ENCODE data around the gene SPAG9.

The SPAG9 gene

DNA sequence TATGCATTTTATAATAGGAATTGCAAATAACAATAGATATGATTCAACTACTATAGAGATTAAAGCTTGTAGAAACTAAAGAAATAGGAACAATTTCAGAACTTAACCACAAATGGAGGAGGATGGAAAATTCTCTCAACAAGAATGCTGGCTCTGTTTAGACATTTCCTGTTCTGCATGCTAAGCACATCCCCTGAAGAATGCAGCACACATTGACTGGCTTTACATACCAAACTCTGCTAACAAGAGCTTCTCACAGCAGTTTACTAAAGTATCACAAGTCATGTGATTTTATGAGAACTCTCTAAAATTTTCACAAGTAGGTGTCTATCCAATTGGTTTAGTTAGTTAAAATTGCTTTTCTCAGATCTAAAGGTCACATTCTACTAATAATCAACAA, 85.2 kb downstream of the SPAG9 start:
- peak; percentile 62 for DNase-seq

DNA sequence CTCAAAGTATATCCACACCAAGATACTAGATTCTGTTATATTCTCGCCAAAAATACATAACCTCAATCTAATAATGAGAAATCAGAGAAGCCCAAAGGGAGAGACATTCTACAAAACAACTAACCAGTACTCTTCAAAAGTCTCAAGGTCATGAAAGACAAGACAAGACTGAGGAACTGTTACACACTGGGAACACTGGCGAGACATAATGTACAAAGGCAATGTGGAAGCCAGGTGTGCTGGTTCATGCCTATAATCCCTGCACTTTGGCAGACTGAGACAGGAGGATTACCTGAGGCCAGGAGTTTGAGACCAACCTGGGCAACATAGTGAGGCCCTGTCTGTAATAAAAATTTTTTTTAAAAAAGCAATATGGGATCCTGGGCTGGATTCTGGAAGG, 85.9 kb downstream of the SPAG9 start:
- DNase-seq, result no peak

DNA sequence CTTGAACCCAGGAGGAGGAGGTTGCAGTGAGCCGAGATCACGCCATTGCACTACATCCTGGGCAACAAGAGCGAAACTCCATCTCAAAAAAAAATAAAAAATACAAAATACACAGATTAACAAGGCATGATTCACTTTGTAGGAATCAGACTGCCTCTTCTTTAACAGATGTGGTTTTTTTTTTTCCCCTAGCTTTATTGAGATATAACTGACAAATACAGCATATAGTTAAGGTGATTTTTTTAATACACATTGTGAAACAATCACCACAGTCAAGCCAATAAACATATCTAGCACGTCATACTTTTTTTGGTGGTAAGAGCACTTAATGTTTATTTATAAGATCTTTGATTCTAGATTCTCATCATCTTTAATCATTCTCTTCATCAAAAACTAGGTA, 87.8 kb downstream of the SPAG9 start:
- DNase-seq, result no peak

DNA sequence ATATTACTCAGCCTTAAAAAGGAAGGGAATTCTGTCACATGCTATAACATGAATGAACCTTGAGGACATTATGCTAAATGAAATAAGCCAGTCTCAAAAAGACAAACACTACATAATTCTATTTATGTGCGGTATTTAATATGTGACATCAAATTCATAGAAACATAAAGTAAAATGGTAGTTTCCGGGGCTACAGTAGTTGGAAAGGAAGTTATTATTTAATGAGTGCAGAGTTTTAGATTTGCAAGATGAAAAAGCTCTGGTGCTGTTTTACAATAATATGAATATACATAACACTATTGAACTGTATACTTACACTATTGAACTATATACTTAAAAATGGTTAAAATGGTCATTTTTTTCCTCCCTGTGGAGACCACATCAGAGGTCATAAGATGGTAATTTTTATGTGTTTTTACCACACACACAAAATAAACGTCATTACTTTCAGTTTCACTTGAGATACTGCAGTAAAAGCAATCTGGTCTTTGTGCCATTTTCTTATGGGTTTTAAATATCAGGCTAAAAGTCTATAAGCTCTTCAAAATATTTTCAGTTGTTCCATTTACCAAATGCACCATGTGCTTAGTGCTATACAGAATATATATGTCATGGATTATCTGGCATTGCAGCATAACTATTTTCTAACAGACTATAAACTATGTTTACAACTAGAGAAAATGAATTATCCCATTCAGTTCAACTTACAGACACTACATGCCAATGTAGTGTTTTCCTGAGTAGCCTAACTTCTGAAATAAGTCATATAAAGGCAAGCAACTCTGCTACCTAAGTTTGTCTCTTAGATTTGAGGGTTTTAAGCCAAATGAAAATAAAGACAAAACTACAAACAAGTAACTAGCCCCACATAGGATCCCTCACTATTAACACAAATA, 90.9 kb downstream of the SPAG9 start:
- no peak for DNase-seq

DNA sequence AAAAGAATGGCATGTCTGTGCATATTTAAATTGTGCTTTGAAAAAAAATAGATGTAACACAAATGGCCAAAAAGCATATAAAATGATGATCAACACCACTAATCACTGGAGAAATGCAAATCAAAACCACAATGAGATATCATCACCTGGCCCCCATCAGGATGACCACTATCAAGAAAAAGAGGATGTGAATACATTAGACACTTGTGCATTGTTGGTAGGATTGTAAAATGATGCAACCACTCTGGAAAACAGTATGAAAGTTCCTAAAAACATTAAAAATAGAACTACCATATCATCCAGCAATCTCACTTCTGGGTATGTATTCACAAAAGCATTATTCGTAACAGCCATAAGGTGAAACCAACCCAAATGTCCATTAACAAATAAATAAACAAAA, 91.5 kb downstream of the SPAG9 start:
- DNase-seq, result no peak

DNA sequence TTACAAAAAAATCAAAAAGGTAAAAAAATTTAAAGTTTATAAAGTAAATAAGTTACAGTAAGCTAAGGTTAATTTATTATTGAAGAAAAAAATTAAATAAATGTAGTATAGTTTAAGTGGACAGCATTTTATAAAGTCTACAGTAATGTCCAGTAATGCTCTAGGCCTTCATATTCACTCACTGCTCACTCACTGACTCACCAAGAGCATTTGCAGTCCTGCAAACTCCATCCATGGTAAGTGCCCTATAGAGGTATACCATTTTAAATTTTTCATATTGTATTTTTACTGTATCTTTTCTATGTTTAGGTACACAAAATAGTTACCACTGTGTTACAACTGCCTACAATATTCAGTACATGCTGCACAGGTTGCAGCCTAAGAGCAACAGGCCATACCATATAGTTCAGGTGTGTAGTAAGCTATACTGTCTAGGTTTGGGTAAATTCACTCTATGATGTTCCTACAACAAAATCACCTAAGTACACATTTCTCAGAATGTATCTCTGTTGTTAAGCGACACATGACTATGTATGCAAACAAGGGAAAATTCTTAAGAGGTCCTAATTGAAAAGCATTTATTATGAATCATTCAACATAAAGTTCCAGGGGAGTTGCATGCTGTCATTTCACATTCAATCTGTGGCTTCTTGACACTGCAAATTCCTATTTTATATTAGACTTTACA, 92.3 kb downstream of the SPAG9 start:
- no peak for DNase-seq

DNA sequence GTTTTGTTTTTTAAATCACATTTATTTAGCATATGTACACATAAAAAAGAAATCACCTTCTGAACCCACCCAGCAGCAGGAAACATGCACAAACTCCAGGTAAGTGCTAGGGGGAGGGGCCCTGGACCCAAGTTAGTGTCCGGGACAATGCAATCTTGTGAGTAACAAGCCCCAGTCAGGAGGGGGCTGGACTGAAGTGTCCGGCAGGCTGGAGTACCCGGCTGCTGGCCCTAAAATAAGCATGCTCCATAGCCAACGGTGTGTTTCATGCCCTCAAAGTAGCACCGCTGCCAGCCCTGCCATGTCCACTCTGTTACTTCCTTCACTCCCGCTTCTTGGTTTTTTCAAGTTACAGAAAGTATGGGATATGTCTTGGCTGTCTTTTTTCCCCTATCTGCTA, 102.1 kb downstream of the SPAG9 start:
- no peak for DNase-seq

DNA sequence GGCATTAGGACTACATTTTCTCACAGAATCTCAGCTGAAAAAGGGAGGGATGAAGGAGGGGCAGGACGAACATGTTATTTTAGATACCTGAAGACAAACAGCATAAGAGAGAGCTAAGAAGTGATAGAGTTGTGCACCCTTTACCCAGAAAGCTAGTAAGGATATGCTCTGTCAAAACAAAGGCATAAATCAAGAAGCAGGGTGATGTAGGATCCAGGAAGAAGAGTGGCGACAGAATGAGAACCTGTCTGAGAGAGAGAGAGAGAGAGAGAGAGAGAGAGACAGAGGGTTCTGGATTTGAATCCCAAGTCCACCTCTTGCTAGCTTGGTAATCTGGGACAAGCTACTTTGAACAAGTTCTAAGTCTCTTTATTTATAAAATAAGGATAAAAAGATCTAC, 103.4 kb downstream of the SPAG9 start:
- no peak for DNase-seq

DNA sequence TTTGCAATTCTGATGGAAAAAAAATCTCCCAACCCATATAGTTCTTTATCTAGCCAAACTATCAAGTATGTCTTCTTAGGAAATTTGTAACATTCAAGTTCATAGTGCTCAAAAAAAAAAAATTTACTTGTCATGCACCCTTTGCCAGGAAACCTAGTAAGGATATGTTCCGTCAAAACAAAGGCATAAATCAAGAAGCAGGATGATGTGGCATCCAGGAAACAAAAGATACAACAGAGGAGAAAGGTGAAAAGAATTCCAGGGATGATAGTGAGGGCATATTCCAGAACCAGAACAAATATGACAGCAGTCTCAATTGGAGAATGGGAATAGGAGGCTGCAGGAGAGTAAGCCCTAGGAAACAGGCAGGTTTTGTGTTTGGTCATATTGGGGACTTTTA, 104.6 kb downstream of the SPAG9 start:
- no peak for DNase-seq

DNA sequence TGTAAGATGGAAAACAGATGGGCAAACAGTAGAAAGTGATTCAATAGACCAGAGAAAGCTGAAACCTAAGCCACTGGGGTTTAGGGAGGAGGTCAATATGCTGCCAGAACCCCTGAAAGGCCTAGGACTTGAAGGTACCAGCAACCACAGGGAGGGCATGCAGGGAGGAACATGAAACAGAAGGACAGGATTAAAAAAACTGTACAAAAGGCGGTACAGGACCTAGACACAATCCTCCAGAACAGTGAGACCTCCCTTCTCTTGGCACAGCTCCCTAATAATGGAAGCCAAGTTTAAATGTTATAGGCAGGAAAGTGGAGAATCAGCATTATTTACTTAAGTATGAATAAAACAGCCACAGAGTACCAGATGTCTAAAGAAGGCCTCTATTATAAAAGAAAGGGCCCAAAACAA, 105.5 kb downstream of the SPAG9 start:
- DNase-seq, result no peak

DNA sequence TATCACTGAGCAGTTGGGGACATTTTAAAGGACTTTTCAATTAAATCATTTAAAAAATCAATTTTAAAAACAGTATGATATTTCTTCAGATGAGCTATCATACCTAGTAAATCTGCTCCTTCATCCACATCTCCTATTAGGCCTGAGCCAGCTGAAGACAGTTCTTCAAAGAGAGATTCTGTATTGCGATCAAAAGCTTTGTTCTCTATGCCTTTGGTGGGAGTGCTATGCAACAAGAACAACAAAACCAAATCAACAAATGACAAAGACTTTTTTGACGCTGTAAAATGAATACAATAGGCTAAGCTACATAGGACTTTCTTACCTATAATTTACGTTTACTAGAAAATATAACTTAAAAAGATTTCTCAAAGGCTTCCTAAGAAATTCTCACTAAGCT, 106.5 kb downstream of the SPAG9 start:
- no peak for DNase-seq

DNA sequence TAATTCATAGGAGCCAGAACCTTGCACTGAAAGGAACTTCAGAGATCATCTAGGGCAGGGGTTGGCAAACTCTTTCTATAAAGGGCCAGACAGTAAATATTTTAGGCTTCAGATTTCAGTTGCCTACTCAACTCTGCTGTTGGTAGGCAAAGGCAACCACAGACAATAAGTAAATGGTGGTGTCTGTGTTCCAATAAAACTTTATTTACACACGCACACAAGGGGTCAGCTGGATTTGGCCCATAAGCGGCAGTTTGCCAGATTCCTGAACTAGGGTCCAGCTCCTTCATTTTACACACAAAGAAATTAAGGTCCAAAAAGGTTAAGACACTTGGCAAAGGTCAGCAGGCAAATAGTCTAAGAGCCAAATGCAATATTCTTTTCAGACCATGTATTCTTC, 107.3 kb downstream of the SPAG9 start:
- DNase-seq, result no peak

DNA sequence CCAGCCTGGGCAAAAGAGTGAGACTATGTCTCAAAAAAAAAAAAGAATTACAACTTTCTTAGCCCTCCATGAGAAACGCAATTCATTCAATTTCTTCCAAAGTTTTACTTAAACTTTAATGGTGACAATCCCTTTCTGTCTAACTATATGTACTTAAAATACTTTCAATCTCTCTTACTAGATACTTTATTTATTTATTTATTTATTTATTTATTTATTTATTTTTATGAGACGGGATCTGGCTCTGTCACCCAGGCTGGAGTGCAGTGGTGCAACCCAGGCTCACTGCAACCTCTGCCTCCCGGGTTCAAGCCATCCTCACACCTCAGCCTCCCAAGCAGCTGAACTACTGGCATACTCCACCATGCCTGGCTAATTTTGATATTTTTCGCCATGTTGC, 108.1 kb downstream of the SPAG9 start:
- no peak for DNase-seq

DNA sequence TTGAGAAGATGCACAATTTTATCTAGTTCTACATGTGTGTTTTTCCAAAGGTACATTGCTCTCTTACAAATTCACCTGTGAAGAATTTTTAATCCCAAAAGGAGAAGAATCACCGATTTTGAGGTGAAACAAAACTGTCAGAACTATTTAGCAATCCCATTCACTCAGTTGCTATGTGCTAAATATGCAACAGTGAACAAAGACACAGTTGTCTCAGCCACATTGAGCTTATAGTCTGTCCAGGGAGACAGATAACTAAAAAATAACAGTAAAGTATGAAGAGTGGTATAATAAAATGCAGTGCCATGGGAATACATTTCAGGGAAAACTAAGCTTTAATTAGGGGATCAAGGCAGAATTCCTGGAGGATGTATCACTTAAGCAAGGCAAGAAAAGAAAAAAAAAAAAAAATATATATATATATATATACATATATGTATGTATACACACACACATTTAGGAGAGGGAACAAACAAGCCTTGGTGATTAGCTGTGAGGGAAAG, 110.4 kb downstream of the SPAG9 start:
- DNase-seq, result no peak

DNA sequence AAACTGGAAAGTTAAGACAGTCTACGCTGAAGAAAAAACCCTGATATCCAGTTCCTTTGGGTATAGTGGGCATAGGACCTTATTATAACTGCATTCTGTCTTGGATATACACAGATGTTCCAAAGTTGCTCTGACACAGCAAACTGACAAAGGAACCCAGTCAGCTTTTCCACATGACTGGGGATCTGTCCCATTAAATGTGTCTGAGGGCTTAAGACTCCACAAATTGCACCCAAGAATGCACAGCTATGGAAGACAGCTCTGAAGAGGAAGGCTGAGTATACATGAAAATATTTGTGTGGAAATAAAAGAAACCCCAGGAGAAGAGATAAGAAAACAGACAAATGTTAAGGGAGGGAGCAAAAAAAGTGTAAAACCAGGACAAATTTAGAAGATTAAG, 114.1 kb downstream of the SPAG9 start:
- no peak for DNase-seq

DNA sequence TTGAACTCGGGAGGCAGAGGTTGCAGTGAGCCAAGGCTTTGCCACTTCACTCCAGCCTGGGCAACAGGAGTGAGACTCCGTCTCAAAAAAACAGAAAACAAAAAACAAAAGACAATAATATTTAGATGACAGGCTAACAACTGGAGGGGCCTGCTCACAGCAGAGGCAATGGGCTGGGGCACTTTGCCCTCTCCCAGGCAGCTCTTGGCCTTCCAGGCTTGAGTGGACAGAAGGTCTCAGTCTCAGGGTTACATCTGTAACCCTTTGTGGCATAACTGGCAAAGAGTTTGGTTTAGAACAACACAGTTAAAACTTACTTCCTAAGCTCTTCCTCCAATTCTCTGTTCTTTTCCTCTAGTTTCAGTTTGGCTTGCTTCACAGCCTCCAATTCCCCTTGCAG, 114.9 kb downstream of the SPAG9 start:
- DNase-seq, result no peak

DNA sequence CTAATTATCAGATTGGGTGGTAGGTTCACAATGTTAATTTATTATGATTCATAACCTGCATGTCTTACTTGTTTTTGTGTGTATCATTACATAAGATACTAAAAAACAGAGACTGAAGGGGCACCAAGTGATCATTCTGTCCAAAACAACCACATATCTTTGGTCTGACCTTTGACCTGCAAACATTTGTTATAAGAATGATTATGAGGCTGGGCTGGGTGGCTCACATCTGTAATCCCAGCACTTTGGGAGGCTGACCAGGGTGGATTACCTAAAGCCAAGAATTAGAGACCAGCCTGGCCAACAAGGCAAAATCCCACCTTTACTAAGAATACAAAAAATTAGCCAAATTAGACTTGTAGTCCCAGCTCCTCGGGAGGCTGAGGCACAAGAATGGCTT, 116.4 kb downstream of the SPAG9 start:
- no peak for DNase-seq

DNA sequence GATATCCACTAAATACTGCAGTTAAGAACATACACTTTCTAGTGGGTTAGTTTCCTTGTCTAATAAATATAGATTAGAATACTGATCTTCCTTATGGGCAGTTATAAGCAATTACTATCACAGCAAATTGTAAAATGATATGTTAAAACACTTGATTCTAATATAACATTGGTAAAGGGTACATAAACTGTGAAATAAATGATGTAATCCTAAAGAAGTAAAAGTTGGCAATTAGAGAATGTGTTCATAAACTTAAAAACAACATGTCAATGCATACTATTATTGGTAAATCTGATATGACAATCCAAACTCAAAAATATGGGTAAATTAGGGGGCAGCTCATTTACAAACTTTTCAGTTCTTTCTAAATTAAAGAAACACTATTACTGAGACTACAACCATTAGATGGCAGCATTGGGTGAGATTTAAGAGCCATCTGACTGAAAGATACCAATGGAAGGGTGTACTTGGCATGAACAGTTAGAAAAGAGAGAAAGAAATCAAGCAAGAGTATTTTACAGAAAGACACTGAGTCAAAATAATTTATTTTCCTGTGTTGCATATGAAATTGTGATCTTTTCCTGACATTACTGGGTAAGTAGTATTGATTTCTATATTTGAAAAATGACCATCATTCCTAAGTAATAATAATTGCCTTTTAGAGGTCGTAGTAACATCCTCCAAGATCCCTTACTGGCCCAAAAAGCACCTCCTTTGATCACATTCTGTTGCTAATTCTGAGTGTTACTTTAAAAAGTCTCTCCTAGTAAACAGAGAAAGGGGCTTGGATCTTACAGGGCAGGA, 119.6 kb downstream of the SPAG9 start:
- peak; percentile 31 for DNase-seq

DNA sequence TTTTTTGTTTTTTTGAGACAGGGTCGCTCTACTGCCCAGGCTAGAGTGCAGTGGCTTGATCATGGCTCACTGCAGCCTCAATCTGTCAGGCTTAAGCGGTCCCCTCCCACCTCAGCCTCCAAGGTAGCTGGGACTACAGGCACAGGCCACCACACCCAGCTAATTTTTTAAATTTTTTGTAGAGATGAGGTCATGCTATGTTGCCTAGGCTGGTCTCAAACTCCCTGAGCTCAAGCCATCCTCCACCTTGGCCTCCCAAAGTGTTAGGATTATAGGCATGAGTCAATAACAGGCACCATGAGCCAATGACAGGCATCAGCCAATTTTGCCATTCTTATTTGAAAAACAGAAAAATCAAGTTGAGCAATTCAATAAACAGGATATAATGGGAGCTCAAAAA, 125.0 kb downstream of the SPAG9 start:
- no peak for DNase-seq

DNA sequence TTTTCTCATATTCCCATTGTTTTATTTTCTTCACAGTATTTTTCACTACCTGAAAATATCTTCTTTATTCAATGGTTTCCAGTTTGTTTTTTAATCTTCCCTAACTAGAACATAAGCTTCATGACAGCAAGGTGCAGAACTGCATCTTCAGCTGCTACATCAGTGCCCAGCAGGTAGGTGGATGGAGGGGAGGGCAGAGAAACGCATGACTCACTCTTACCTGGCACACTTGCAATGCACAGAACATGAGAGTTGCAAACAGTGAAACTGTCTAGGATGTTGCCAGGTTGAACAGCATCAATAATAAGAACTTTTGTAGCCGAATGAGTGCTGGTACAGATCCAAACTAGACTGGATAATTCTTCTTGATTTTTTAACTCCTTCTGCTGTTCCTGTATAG, 127.1 kb downstream of the SPAG9 start:
- no peak for DNase-seq

DNA sequence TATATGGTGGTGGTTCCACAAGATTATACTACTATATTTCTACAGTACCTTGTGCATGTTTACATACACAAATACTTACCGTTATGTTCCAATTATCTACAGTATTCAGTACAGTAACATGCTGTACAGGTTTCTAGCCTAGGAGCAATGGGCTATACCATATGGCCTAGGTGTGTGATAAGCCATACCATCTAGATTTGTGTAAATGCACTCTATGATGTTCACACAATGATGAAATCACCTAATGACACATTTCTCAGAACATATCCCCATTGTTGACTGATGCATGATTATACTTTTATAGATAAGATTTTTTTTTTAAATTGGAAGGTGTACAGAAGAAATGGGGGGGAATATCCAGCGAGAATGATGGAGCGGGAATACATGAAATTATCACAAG, 131.5 kb downstream of the SPAG9 start:
- DNase-seq, result no peak

DNA sequence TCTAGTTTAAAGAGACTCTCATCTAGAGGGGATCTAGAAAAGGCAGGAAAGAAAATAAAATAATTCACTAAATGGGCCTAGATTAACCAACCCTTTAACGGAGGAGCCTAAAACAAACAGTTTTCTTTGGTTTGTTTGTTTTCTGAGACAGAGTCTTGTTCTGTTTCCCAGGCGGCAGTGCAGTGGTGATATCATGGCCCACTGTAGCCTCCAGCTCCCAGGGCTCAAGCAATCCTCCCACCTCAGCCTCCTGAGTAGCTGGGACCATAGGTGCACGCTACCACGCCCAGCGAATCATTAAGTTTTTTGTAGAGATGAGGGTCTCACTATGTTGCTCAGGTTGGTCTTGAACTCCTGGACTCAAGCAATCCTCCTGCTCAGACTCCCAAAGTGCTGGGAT, 132.2 kb downstream of the SPAG9 start:
- DNase-seq, result no peak

DNA sequence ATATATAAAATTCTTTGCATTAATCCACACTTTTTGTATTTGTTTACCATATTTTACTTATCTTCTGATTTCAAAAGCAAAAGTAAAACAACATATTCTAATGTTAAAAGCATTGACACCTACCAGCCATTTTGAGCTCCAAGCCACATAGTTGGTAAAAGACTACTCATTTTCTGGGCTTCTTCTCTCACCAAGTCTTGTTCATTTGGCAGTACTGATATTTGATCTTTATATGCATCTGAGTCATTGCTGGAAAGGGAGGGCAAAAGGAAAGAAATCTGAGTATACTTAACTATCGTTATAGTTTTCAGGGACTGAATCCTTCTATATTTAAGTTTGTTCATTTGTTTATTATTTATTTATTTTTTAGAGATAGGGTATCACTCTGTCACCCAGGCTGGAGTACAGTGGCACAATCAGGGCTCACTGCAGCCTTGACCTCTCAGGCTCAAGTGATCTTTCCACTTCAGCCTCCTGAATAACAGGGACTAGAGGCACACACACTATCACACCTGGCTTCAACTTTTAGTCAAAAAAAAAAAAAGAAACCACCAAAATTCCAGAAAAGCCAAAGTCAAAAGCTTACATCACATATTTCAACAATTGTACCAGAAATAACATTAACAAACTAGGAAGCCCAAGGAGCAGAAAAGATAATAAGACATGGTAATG, 133.5 kb downstream of the SPAG9 start:
- DNase-seq, result no peak
